Motor neuron (in vitro differentiated cells): ENCODE data around the gene DNPEP. TPM values are rescaled to one million over a fixed set of nuclear protein-coding genes. Genes with fewer than 3 reads are reported as not detected.

Source experiments
- ATAC-seq, 8 experiments: fragments of 200-7000 bp; cut with Tn5 transposase; replicated peaks in 6 of 8; 2 replicates each; pipeline ENCODE4 v1.8.0; 2021; ENCODE audit warnings: mild to moderate bottlenecking in 8 of 8, moderate library complexity in 8 of 8
- H3K27ac ChIP-seq, 2 donors: fragments of 250-450 bp; sonication (Bioruptor Pico); 2 replicates each; pipeline ENCODE4 v1.9.0; 2021; ENCODE audit warnings: antibody characterized with exemption in 2 of 2, mild to moderate bottlenecking in 2 of 2, moderate library complexity in 1 of 2
- H3K4me1 ChIP-seq, 2 donors: fragments of 250-450 bp; sonication (Bioruptor Pico); replicated peaks in 1 of 2; 2 replicates each; pipeline ENCODE4 v1.6.1; 2021; ENCODE audit warnings: antibody characterized with exemption in 2 of 2, mild to moderate bottlenecking in 2 of 2, moderate library complexity in 1 of 2
- H3K4me3 ChIP-seq, 5 donors: fragments of 250-450 bp; sonication (Bioruptor Pico); 2 replicates each; pipeline ENCODE4 v1.9.0; 2021; ENCODE audit warnings: antibody characterized with exemption in 5 of 5, mild to moderate bottlenecking in 5 of 5, moderate library complexity in 4 of 5
- WGBS, 10 experiments: fragments of 450-650 bp; shearing (Covaris generic); methylation state at CpG; one replicate each; pipeline ENCODE4 v1.0.0; 2022; 5-methylcytosine and 5-hydroxymethylcytosine counted together
- in situ Hi-C, 9 experiments: fragments of 400-800 bp; cut with MboI; loops; one replicate each; pipeline ENCODE4 v1.15.0; 2021; ENCODE audit warnings: low sequenced_read_pairs in 9 of 9, low pct_unique_long_range_greater_than_20kb in 2 of 9; ENCODE audit not compliant: unreplicated experiment in 9 of 9
- total RNA-seq, 8 experiments: library from RNA; unstranded; fragments of 300-600 nt; gene quantifications; 2 replicates each; pipeline versions ENCODE4 v1.2.3 to v1.2.4, GENCODE V29; 2022

DNPEP gene
- total RNA-seq, result 10 to 100 TPM; 12.7 to 63.4 (median 27.9) TPM

DNA sequence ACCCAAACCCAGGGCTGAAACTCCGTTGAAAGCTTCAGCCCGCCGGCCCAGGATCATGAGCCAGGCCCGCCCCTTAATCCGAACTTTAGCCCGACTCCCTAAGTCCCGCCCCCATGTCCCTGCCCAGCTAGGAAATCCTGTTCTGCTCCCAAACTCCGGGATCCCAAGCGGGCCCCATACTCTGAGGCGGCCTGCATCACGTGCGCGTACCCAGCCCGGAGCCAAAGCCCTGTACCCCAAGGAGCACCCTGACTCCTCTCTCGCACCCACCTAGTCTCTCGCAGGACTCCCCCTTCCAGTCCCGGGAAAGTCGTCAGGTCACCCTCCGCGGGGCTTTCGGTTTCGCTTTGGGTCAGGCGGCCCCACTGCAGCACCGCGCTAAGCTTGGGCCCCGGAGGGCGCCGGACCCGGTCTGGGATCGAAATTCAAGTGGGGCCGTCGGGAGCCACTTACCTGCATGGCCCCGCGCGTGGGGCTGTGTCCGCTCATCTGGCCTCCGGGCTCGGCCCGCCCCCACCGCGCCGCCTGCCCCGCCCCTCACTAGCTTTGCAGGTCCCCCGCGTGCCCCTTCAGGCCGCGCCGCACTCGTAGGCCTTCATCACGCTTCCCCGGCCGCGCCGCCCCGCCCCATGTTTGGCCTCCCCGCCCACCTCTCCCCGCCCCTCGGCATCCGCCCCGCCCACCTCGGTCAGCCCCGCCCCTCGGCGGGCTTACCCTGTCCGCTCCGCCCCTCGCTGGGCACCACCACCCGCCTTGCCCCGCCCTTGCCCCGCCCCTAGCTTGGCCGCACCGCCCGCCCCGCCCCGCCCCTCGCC lies at the start of gene DNPEP:
Gene DNPEP, minus strand, starts transcription at position 607 of the 815 bp plus-strand sequence. Its CDS starts 118 bp downstream, at position 489.
- 20% methylated on average over 2 of the region's 76 CpGs; no CpG with 5 or more reads in 9 of the 10 experiments for WGBS, 10 experiments
- Histone ChIP-seq H3K4me1 (peaks cover 8 to 10% of the 10 kb centered on the region in 2 donors), H3K4me3 (peak within 1 kb of the TSS; percentile 43 to 78 (median 66)), H3K27ac (peak within 1 kb of the TSS; percentile 33 to 60)
- peak; percentile 57 to 73 (median 62) for ATAC-seq
- in situ Hi-C loops, result no loop called here

DNA sequence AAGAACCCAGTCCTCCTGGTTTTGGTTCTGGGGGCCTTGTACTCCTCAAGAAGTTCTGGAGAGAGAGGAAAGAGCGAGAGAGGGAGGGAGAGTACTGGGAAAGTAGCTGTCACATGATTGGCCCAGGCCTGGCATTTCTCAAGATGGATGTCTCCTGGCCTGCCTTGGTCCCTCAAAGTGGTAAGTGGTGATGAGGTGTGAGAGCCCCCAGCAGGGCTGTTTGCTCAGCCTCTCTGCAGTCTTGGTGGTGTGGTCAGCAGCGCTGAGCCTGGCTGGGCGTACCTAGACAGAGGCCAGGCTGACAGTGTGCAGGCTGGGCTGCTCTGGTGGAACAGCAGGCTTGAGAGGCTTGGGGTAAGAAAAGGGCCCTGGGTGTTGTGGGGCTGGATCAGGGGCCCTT lies 49.4 kb upstream of the DNPEP start:
- in situ Hi-C loops, result no loop called here
- no peak for ATAC-seq
- Histone ChIP-seq H3K4me1 (peaks cover 18 to 21% of the 10 kb centered on the region in 2 donors), H3K4me3 (no peak overlapping the region), H3K27ac (no peak overlapping the region)
- WGBS, 10 experiments, result 50 to 100% (median 78%) methylated on average over 1 of the region's 3 CpGs; no CpG with 5 or more reads in 6 of the 10 experiments

DNA sequence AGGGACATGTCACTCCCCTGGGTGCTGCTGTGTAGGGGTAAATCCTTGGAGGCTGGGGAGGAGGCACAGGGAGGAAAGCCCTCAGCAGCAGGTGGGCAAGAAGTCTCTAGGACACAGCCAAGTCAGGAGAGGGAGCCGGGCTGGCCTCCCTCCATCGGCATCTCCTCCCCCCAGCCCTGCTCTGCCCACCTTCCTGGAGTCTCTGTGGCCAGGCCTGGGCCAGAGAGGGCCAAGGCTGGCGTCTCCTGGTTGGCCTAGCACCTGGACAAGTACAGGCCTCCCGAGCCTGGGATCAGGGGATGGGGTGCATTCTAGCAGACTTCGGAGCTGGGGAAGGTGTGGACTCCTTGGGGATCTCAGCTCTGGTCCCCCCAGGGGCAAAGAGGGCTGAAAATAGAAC lies 48.8 kb upstream of the DNPEP start:
- Histone ChIP-seq H3K27ac (no peak overlapping the region), H3K4me3 (no peak overlapping the region), H3K4me1 (peaks cover 17 to 21% of the 10 kb centered on the region in 2 donors)
- WGBS, 10 experiments, result 80 to 100% (median 88%) methylated on average over 1 to 2 of the region's 5 CpGs; no CpG with 5 or more reads in 6 of the 10 experiments
- no peak for ATAC-seq
- in situ Hi-C loops, result no loop called here

DNA sequence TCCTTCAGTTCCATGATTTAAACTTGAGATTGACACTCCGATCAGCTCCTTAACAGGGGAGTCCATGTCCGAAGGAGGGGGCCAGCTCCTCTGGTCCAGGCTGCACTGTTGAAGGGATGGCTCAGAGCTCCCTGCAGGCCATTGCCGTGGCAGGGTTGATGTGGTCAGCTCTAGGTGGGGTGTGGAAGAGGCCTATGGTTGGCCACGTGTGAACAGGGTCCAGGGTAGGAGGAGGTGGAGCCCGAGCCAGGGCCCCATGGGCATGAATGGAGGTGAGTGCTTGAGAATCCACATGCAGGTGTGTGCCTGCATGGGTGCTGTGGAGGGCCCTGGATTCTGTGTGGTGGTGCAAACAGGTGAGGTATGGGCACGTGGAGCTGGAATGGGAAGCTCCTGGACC lies 48.0 kb upstream of the DNPEP start:
- H3K4me3 ChIP-seq, result no peak overlapping the region
- H3K27ac ChIP-seq, result no peak overlapping the region
- no peak for ATAC-seq
- 80 to 100% (median 80%) methylated on average over 1 to 2 of the region's 6 CpGs; no CpG with 5 or more reads in 7 of the 10 experiments for WGBS, 10 experiments
- in situ Hi-C loops, result no loop called here
- H3K4me1 ChIP-seq, result peaks cover 13% of the 10 kb centered on the region in 2 donors

DNA sequence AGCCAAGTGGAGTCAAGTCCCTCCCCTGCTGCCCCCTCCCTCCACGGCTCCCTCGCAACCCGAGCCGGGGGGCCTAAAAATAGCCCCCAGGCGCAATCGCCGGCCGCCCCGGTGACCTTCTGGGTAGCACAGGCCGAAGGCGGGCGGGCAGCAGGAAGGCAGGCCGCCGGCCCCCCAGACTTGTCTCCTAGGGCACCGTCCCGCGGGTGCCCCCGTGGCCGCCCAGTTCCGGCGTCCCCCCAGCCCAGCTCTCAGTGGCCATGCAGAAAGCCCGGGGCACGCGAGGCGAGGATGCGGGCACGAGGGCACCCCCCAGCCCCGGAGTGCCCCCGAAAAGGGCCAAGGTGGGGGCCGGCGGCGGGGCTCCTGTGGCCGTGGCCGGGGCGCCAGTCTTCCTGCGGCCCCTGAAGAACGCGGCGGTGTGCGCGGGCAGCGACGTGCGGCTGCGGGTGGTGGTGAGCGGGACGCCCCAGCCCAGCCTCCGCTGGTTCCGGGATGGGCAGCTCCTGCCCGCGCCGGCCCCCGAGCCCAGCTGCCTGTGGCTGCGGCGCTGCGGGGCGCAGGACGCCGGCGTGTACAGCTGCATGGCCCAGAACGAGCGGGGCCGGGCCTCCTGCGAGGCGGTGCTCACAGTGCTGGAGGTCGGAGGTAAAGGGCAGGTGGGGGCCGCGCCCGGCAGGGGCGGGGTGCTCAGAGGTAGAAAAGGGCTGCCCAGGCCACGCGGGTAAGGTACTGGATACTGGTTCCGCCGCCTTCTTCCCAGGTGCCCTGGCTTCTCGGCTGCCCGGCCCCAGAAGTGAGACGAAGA lies 47.2 kb upstream of the DNPEP start, which contains the start of gene SPEG:
Gene SPEG, plus strand, starts transcription at position 126 of the 808 bp plus-strand sequence. Its CDS starts 135 bp downstream, at position 261.
- 43 to 60% (median 46%) methylated on average over 1 to 8 of the region's 77 CpGs; no CpG with 5 or more reads in 7 of the 10 experiments for WGBS, 10 experiments
- Histone ChIP-seq H3K27ac (no peak within 1 kb of the TSS), H3K4me3 (no peak within 1 kb of the TSS), H3K4me1 (peaks cover 13% of the 10 kb centered on the region in 2 donors)
- ATAC-seq, result peak; percentile 31 to 71 (median 54)
- in situ Hi-C loops, result no loop called here

DNA sequence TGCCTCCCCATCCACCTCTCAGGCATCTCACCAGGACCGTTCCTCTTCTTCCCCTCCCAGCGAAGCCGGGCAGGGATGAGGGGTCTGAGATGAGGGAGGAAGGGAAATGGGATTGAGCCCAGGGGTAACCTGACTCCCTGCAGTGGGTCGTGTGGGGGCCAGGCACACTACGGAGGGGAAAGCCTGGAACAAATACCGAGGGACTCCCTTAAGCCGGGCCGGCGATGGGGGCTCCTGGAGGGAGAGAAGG lies 46.7 kb upstream of the DNPEP start:
- ATAC-seq, result peak in 3 of 8 experiments; percentile 12 to 33 (median 27)
- 21 to 40% (median 40%) methylated on average over 1 to 6 of the region's 9 CpGs; no CpG with 5 or more reads in 7 of the 10 experiments for WGBS, 10 experiments
- in situ Hi-C loops, result no loop called here
- H3K4me1 ChIP-seq, result peaks cover 13% of the 10 kb centered on the region in 2 donors
- no peak overlapping the region for H3K27ac ChIP-seq
- H3K4me3 ChIP-seq, result no peak overlapping the region

DNA sequence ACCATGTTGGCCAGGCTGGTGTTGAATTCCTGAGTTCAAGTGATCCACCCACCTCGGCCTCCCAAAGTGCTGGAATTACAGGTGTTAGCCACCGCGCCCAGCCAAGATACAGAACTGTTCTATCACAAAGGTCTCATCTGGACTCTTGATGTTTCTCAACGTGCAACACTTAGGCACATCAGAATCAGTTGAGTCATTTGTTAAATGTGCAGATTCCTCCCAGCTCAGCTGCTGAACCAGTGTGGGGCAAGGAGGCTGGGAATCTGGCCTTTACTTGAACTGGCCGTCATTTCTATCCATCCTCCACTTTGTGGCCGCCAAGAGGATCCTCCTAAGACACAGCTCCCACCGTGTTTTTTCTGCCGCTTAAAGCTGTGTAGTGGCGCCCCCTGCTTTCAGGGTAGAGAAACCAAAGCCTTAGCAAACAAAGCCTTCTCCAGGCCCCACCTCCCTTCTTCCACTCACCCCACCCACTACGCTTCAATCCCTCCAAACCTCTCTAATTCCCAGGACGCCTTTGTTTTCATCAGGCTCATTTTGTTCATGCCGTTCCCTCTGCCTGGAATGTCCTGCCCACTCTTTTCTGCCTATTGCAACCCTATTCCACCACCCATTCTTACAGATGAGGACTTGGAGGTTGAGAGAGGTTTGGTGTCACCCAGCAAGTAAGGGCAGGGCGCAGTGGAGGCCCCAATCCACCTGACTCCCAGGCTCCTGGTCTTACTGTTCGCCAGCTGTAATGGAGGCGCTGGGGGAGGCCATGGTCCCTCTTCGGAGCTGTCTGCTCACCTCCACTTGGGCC lies 46.2 kb upstream of the DNPEP start:
- peaks cover 13% of the 10 kb centered on the region in 2 donors for H3K4me1 ChIP-seq
- WGBS, 10 experiments, result 38 to 100% (median 74%) methylated on average over 1 to 12 of the region's 16 CpGs; no CpG with 5 or more reads in 1 of the 10 experiments
- ATAC-seq, result peak in 5 of 8 experiments; percentile 8 to 23 (median 14)
- no peak overlapping the region for H3K27ac ChIP-seq
- H3K4me3 ChIP-seq, result no peak overlapping the region
- in situ Hi-C loops, result no loop called here

DNA sequence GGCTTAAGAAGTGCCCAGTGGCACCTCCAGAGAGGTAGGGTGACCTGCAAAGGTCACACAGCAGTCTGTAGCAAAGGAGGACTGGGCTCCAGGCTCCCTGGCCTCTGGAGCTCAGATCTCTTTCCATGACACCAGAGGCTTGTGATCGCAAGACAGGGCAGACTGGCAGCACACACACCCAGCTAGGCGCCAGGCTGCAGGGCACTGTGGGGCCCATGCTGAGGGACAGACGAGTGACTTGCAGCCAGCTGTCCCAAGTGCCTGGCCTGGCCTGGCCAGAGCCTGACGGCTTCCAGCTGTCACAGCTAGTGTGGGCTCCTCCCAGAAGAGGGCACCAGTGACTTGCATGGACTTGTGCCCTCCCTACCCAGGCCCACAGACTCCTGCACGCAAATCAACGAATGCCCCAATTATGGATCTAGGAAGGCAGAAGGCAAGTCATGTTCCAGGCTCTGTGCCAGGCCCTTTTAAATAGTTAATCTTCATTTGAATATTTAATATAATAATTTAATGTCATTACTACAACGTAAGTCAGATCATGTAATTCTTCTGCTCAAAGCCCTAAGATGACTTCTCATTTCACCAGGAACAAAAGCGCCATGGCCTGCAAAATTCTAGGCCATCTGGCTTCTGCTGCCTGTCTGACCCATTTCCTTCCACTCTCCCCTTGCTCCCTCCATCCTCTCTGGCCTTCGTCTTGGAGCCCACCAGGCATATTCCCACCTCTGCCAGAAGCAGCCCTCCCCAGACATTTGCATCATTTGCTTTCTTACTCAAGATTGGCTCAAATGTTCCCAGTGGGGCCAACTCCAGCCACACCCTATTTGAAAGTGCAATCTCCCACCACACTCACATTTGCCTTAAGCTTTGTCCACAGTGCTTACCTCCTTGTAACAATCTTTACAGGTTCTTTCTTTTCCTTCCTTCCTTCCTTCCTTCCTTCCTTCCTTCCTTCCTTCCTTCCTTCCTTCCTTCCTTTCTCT lies 43.2 kb upstream of the DNPEP start:
- ATAC-seq, result peak; percentile 68 to 95 (median 86)
- peaks cover 13% of the 10 kb centered on the region in 2 donors for H3K4me1 ChIP-seq
- H3K27ac ChIP-seq, result no peak overlapping the region
- no peak overlapping the region for H3K4me3 ChIP-seq
- WGBS, 10 experiments, result 28 to 93% (median 70%) methylated on average over 1 to 7 of the region's 9 CpGs; no CpG with 5 or more reads in 1 of the 10 experiments
- in situ Hi-C loops, result no loop called here

DNA sequence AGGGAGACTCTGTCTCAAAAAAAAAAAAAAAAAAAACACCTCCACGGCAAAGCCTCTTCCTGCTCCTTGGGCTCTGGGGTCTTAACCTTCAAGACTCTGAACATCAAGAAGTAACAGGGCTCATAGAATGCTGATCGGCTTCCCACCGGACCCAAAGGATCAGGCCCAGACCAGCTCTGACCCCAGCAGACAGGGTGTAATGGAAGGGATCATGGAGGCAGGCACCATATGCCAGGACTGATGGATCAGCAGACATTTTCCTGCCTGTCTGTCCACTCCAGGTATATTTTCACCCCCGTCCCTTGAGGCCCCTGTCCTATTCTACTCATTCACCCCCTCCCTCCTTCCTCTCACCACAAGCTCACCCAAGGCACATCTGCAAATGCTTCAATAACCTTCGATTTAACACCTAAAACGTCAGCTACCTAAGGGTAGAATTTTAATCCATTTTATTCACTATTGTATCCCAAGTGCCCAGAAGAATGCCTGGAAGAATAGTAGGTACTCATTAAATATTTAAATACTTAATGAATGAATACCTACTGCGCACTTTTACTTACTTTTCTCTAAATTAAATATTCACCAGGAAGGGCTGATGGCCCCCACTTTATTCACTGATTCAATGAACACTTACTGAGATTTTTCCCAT lies 42.4 kb upstream of the DNPEP start:
- in situ Hi-C loops, result no loop called here
- no peak overlapping the region for H3K4me3 ChIP-seq
- H3K4me1 ChIP-seq, result peaks cover 9% of the 10 kb centered on the region in 2 donors
- no peak for ATAC-seq
- no peak overlapping the region for H3K27ac ChIP-seq
- 39 to 100% (median 100%) methylated on average over 1 to 2 of the region's 7 CpGs; no CpG with 5 or more reads in 3 of the 10 experiments for WGBS, 10 experiments

DNA sequence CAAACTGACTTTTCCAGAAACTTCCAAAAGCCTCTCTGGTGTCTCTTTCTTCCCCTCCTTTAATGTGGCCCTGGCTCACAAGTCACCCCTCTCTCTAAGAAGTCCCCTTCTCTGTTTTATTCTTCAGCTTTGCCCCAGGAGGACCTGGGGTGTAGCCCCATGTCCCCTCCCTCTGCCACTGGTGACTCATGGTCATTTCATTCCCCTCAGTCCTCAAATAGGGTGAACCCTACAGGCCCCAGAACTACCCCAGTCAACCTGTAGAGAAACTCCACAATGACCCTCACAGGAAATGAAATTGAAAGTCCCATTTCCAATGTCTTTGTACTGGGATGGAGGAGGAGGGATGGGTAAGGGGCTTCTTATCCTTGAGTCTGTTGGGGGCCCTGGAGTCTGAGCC lies 40.8 kb upstream of the DNPEP start:
- peak in 2 of 8 experiments; percentile 21 to 25 for ATAC-seq
- H3K27ac ChIP-seq, result no peak overlapping the region
- no peak overlapping the region for H3K4me3 ChIP-seq
- in situ Hi-C loops, result no loop called here
- H3K4me1 ChIP-seq, result peaks cover 7 to 10% of the 10 kb centered on the region in 2 donors

DNA sequence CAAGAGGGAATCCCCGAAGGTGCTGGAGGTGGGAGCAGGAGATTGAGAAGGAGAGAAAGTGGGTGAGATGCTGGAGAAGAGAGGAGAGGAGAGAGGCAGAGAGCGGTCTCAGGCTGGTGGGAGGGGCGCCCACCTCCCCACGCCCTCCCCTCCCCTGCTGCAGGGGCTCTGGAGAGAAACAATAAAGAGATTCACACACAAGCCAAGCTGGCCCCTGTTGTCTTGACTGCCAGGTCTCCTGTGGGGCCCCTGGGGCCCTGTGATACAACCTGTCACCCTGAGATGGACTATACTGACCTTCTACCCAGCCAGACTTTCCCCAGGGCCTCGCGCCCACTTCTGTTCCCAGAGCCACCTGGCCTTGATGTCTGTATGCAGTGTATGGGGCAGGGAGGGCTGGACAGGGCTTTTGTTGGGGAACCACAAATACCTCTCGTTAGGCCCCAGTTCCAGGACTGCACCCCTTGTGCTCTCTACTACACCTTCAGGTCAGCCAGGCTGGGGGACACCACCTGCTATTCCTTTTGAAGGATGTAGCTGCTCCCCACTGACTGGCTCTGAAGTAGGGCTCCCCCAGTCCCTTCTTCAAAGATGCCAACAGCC lies 38.9 kb upstream of the DNPEP start:
- no peak for ATAC-seq
- H3K27ac ChIP-seq, result no peak overlapping the region
- WGBS, 10 experiments, result 0 to 100% (median 60%) methylated on average over 1 of the region's 7 CpGs; no CpG with 5 or more reads in 7 of the 10 experiments
- H3K4me1 ChIP-seq, result peaks cover 7 to 10% of the 10 kb centered on the region in 2 donors
- H3K4me3 ChIP-seq, result no peak overlapping the region
- in situ Hi-C loops, result no loop called here
